ENCODE data around the gene ZNF488. TPM values are rescaled to one million over a fixed set of nuclear protein-coding genes. Genes with fewer than 3 reads are reported as not detected.

Gene ZNF488
- total RNA-seq, 4 donors from 2014 or later, result 0.24 to 0.56 (median 0.40) TPM; not detected in 1

GRCh38 chr10:47415520-47416304 lies 31.6 kb upstream of the ZNF488 start:
- H3K4me1 ChIP-seq, result no peaks in the 10 kb centered on the region
- H3K27ac ChIP-seq, result no peak overlapping the region
- no peaks in the 10 kb centered on the region for H3K9me3 ChIP-seq
- DNase-seq, result no peak
- 90 to 95% methylated on average over 6 of the region's 6 CpGs for WGBS, 2 donors
- intact Hi-C loops (cut with DNase I), result no loop called here
- no peaks in the 10 kb centered on the region for H3K36me3 ChIP-seq
- no peak for TF ChIP-seq CTCF (IDR thresholded peaks at IDR 0.05)
- TF ChIP-seq POLR2A (IDR thresholded peaks at IDR 0.05), result no peak
- no peaks in the 10 kb centered on the region for H3K27me3 ChIP-seq
- no peak overlapping the region for H3K4me3 ChIP-seq (replicated peaks in 1 of 3)

GRCh38 chr10:47414752-47415519 lies 30.8 kb upstream of the ZNF488 start:
- 74 to 82% methylated on average over 16 to 18 of the region's 19 CpGs for WGBS, 2 donors
- H3K4me1 ChIP-seq, result no peaks in the 10 kb centered on the region
- DNase-seq, result no peak

GRCh38 chr10:47414227-47414592 lies 30.1 kb upstream of the ZNF488 start:
- Histone ChIP-seq H3K27me3 (no peaks in the 10 kb centered on the region), H3K4me3 (replicated peaks in 1 of 3) (no peak overlapping the region), H3K4me1 (no peaks in the 10 kb centered on the region), H3K9me3 (no peaks in the 10 kb centered on the region), H3K27ac (no peak overlapping the region), H3K36me3 (no peaks in the 10 kb centered on the region)
- WGBS, 2 donors, result 93 to 100% methylated on average over 2 of the region's 2 CpGs
- TF ChIP-seq CTCF (IDR thresholded peaks at IDR 0.05) (no peak), POLR2A (IDR thresholded peaks at IDR 0.05) (no peak)
- intact Hi-C loops (cut with DNase I), result no loop called here
- DNase-seq, result no peak

More at GRCh38 chr10:47414752-47415519, 30.8 kb upstream of the ZNF488 start:
- intact Hi-C loops (cut with DNase I), result no loop called here
- H3K27me3 ChIP-seq, result no peaks in the 10 kb centered on the region
- no peaks in the 10 kb centered on the region for H3K36me3 ChIP-seq
- TF ChIP-seq CTCF (IDR thresholded peaks at IDR 0.05) (no peak), POLR2A (IDR thresholded peaks at IDR 0.05) (no peak)
- H3K4me3 ChIP-seq (replicated peaks in 1 of 3), result no peak overlapping the region
- no peaks in the 10 kb centered on the region for H3K9me3 ChIP-seq
- no peak overlapping the region for H3K27ac ChIP-seq

- TF ChIP-seq POLR2A (IDR thresholded peaks at IDR 0.05) (no peak), CTCF (IDR thresholded peaks at IDR 0.05) (no peak)
- 70 to 81% methylated on average over 14 of the region's 14 CpGs for WGBS, 2 donors
These were observed 29.6 kb upstream of the ZNF488 start for GRCh38 chr10:47413531-47414226.

More at GRCh38 chr10:47413531-47414226, 29.6 kb upstream of the ZNF488 start:
- Histone ChIP-seq H3K27me3 (no peaks in the 10 kb centered on the region), H3K27ac (no peak overlapping the region), H3K36me3 (no peaks in the 10 kb centered on the region), H3K4me3 (replicated peaks in 1 of 3) (no peak overlapping the region), H3K9me3 (no peaks in the 10 kb centered on the region), H3K4me1 (no peaks in the 10 kb centered on the region)
- intact Hi-C loops (cut with DNase I), result no loop called here
- DNase-seq, result no peak
